Globus pallidus (tissue), 1 donor: ENCODE results near the gene CTR9.
A peak's percentile ranks its signal among the peaks of the same experiment; 100 is the strongest.

Experiments
- DNase-seq: peaks from one replicate; pipeline ENCODE4 v3.0.0-alpha.2; 2015; ENCODE audit warnings: low spot score

CTR9 gene

DNA sequence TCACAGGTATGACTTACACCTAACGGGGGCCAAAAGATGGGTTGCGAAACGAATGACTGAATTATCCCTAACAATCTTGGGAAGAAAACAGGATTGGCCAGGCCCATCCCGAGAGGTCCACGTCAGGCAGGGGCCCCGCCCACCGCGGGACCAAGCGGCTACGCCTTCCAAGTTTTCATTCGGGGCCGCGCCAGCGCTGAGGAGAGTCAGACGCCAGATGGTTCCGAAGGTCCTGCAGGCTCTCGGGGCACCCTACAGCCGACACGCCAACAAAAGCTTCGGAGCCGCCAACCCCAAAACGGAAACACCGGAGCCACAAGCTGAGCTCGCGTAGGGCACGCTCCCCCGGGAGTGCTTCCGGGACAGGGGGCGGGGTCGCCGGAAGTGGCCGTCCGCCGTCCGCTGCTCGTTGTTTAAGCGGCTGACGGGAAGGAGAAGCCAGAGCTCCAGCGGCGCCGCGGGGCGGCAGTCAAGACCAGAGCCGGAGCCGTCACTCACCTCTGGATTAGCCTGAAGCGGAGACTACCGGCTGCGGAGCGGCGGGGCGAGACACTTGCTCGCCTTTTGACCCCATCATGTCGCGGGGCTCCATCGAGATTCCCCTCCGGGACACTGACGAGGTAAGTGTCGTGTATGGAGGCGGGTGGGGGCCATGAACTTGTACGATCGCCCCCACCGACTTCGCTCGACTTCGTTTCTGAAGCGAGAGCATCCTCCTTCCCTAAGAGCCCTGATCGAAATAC, at the start of gene CTR9:
TSS of gene CTR9 (plus strand) at position 409 of the 743 bp plus-strand sequence. CDS start at position 576, 167 bp downstream.
- DNase-seq, result peak; percentile 88

DNA sequence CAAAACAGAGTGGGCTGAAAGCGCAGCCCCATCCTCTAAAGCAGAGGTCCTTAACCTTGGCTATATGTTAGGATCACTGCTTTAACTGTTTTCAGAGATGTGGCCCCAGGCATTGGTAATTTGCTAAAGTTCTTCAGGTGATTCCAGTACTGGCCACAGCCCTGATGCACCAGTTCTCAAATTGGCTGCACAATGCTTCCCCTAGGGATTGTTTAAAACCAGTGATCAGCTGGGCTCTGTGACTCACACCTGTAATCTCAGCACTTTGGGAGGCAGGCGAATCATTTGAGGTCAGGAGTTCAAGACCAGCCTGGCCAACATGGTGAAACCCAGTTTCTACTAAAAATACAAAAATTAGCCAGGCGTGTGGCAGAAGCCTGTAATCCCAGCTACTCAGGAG, 49.1 kb upstream of the CTR9 start:
- DNase-seq, result no peak

DNA sequence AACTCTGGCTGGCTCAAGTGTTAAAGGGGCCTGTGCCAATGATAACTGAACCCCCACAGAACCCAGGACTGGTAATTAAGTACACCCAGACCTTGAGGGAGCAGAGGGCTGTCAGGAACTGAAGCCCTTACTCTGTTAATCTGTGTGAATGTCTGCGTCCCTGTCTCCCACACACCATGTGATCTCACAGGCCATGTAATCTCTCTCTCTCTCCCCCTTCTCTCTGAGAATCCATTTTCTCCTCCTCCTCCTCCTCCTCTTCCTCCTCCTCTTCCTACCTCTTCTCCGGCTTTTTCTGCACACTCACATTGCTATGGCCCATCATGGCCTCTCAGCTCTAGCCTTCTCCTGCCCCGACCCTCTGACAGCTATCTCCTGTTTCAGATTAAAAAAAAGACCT, 42.9 kb upstream of the CTR9 start:
- no peak for DNase-seq

DNA sequence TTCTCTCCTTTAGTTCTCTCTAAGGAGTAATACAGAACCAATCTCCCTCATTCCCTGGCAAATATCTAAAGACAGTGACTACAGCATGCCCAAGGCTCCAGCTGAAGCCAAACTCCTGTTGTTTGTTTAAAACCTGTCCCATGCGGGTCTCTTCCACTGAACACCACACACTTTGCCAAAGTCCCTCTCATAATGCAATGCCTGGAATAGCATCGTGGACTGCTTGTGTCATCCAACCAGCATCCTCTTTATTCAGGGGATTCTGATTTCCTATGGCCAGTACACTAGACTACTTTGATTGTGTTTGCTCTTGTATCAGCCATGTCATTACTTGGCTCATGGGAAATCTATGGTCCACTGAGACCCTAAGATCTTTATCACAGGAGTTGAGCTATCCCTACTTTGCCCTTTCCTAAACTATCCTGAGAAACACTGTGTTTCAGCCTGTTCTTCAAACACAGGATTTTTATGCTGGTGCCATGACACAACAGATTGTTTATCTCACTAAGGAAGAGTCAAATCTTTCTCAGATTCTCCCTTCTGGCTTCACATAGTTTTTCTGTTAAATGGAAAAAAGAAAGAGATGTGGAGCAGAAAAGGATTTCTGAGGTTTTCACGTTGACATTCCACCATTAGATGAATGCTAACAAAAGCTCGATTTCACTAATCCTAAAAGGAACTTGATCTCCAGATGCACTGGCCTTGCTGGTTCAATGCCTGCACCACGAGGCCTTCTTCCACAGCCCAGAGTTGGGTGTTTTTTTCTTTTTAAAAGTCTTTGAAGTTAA, 41.6 kb upstream of the CTR9 start:
- no peak for DNase-seq

DNA sequence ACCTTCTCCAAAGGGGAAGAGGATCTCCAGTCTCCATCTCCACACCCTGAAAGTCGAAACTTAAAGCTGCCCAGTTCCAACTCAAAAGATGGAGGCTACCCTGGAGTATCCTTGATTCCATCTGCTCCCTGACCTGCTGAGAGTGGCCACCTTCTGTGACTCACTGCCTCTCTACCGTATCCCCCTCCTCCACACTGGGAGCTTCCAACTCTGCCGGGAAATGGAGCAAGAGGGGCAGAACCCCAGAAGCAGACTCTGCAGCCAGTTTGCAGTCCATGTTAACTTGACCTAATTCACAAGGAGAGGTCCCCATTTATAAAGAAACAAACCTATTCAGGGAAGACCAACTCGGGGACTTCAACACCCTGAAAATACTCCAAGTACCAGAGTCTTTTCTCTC, 35.5 kb upstream of the CTR9 start:
- DNase-seq, result peak; percentile 47

DNA sequence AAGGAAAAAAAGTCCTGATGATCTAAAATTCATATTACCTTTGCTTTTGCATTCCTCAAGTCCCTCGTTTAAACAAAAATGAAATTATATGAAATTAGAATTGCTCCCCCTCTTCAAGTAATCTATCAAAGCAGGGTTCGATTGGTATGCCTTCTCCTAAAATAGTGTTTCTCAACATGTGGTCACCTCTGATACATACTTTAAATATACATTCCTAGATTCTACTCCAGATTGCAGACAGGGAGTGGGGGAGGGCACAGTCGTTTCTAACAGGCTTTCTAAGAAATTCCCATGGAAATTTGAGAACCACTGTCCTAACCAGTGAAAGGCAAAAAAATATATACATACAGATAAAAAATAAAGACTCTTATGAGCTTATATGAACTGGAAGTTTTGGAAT, 34.9 kb upstream of the CTR9 start:
- DNase-seq, result no peak

DNA sequence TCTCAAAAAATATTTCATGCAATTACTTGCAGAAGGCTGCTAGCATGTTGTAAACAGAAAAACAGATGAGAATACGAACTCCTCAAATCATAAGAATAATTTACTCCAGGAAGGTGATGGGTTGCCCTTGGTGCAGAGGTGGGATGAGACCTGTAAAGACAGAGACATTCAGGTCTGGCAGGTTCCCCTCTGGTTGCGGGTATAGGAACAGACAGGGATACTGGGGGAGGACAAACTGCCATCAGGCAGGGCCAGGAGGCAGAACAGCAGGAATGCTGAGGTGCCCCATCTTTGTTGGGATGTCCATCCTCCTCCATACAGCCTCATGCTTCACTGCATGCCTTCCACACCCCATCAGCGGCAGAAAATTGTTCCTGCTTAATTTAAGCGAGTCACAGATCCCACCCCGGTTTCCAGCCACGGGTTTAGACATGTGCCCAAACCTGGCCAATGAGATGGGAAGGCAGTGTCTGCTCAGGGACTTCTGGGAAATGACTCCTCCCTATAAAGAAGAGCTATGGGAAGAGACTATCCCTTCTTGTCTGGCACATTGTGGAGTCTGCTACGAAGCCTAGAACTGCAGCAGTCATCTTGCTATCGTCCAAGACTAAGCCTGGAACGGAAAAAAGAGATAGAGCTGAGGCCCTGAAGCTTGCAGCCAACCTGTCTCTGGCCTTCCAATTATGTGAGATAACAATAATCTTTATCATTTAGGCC, 34.3 kb upstream of the CTR9 start:
- no peak for DNase-seq

DNA sequence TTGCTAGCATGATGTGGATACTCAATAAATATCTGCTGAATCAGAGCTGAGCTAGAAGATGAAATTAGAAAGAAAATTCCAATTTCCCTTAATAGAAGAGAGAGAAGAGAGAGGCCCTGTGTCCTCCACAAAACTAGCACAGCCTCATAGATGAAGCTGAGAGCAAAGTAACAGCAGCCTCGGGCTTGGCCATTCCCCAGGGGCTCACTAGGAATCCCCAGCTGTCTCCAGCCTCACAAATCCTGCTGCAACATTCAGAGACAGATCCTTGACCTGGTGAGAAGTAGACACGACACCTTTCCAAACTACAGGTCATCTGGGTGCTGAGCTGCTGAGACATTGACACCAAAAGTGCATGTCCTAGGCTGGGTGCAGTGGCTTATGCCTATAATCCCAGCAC, 31.4 kb upstream of the CTR9 start:
- DNase-seq, result no peak

DNA sequence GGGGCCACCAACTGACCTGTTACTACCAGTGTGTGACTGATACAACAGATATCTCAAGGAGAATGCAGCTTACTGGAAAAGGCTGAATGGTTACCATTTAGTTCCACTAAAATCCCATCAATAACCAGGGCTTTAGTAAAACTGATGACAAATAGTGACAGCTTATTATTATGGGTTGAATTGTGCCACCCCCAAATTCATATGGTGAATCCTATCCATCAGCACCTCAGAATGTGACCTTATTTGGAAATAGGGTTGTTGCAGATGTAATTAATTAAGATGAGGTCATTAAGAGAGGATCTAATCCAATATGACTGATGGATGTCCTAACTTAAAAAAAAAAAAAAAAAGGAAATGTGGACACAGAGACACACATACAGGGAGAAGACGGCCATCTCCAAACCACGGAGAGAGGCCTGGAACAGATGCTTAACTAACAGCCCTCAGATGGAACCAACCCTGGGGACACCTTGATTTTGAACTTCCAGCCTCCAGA, 30.1 kb upstream of the CTR9 start:
- DNase-seq, result no peak

DNA sequence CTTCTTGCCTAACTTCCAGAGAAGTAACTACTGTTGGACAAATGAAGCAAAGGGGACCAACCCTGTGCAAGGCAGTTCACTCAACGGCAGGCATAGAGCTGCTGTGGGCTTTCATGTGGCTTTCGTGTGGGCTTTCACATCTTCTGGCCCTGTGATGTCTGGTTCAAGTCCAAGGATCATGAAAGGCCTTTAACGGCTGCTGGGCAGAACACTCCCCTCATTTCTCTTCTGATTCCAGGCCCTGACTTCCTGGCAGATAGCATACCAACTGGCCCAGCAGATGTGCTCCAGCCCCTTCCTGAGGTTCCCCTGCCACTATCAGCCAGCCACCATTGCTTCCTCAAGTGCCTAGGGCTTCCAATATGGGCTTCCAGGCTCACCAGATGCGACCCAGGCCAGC, 28.7 kb upstream of the CTR9 start:
- DNase-seq, result no peak

DNA sequence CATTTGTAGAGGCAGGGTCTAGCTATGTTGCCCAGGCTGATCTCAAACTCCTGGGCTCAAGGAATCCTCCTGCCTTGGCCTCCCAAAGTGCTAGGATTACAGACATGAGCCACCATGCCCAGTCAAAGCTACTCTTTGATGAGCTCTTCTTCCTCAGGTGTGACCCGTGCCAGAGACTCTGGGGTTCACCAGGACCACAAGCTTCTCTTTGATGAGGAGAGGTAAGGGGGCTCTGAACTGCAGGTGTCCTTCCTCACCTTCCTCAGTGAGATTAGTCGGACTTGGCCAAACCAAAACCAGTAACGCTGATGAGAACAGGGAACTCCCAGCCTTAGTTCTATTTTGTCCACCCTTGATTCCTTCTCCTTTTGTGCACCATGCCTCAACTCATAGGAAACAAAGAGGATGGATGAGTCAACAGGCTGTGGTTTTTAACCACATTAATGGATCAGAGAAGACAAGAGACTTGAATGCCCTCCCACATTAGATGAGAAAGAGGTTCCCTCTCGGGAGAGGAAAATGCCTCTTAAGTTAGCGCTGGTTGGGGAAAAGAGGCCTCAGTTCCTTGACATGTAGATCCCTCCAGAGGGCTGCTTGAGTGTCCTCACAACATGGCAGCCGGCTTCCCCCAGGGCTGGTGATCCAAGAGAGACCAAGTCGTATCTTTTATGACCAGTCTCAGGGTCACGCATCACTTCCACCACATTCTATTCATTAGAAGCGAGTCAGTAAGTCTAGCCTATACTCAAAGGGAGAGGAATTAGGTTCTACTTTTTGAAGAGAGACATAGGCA, 25.7 kb upstream of the CTR9 start:
- DNase-seq, result no peak

DNA sequence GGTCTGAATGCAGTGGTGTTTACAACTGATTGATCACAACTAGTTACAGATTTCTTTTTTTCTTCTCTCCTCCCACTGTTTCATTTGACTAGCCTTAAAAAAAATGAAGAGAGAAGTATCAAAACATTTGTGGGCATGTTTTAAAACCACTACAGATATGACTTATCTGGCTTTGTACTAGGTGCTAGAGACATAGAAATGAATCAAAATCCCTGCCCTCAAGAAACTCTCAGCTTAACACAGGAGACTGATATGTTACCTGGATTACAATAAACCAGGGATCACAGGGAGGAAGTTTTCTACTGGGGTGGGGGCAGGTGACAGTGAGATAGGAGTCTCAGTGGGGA, 25.2 kb upstream of the CTR9 start:
- DNase-seq, result no peak

DNA sequence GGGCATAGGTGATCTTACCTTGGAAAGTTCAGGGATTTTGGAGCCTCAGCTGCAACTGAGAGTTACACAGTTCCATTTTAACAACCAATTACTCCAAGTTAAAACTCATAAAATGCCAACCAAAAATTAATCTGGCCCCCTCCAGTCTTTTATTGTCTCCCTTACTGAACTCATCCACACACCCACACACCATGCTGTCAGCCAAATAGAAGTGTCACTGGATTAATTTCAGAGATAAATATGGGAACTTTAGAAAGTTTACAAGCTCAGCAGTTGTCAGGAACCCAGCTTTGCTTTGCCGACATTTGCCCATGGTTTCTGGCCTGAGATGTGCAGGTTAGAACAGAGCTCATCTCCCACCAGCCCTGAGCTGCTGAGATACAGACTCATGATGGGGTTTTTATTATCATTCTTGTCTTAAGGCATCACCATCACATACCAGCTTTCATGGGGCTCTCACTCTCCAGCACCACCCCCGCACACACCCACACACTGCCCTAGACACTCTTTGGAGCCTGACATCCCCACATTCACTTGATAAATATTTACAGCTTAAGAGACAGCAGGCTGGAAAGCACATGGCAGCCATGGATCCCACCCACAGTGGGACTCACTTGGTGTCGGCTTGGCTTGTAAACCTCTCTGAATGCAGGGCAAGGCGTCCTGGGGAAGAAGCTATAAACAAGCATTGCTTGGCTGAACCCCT, 23.7 kb upstream of the CTR9 start:
- no peak for DNase-seq

DNA sequence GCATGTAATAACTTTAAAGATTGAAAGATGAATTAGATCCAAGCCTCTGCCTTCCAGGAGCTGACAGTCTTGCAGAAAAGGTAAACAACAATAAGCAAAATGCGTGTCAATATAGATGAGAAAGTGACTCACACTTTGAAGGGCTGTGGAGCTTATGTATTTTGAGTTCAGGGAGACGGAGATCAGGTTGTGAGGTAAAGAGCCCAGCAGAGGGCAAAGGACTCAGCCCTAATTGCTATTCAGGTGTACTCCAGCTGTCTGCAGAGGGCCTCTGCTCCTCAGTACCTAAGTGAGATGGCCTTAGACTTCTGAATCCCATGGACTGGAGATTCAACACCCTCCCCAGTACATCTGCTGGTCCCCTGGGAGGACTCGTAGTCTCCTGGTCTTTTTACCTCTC, 22.9 kb upstream of the CTR9 start:
- DNase-seq, result no peak

DNA sequence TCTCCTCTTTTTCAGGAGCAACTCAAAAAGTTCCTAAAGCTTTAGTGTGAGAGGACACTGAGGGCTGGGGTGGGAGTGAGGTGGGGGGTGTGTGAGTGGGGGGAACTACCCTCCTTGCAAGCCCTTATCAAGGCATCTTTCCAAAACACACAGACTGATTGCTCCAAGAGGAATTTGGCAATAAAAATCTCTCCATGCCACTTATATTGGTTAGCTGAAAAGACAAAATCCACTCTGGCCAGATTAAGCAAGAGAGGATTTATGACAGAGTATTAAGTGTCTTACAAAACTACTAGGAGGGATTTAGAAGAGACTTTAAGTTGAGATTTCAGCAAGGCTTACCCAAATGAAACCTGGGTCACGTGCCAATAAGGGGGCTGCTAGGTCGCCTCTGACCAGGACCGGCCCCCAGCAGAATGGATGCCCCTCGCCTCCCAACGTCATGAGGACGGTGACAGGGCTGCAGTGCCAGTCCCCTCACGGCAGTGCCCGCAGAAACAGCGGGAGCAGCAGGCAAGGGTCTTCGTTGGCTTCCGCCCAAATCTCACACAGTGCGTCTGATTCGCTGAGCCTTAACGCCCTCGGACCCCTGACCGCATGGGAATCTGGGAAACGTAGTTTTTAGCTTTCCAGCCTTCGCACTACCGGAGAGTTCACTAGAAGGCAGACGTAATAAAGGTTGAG, 22.1 kb upstream of the CTR9 start:
- no peak for DNase-seq

DNA sequence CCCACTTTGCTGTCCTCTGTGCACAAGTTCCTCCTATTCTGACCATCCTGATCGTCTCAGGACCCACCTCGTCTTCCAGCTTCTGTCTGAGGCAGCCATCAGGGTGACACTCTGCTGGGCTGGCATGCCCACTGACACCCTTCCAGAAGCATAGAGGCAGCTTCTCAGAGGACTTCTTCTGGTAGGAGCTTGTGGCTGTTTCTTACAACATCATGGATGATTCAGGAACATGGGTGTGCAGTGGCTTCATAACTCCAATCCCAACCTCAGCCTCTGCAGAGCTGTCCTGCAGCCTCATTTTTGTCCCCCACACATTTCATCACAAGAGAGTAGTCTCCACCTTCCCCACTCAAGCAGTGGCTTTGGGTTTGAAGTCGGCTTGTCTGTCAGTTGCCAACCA, 20.9 kb upstream of the CTR9 start:
- DNase-seq, result no peak

DNA sequence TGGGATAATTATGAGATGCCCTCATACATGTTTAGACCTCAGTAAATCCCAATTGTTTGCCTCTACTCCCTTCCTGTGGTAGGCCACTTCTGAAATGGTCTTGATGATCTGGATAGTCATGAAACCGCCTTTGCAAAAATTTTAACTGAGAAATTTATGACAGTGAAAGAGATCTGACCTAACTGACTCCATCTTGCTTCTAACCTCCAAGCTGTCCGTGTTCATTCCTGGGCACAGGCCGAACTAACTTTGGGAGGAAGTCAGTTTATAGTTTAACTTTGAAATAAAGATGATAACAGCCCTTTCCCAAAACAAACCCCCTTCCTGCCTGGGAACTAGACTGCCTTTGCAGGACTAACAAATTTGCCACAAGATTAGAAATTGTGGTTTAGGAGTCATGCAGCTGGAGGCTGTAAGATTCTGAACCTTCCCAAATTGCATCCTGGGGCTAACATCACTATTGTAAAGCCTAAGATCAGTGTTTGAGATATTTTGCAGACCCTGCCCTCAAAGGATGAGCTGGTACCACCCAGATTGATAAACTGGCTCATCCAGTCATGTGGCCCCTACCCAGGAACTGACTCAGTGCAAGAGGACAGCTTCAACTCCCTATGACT, 19.9 kb upstream of the CTR9 start:
- no peak for DNase-seq

DNA sequence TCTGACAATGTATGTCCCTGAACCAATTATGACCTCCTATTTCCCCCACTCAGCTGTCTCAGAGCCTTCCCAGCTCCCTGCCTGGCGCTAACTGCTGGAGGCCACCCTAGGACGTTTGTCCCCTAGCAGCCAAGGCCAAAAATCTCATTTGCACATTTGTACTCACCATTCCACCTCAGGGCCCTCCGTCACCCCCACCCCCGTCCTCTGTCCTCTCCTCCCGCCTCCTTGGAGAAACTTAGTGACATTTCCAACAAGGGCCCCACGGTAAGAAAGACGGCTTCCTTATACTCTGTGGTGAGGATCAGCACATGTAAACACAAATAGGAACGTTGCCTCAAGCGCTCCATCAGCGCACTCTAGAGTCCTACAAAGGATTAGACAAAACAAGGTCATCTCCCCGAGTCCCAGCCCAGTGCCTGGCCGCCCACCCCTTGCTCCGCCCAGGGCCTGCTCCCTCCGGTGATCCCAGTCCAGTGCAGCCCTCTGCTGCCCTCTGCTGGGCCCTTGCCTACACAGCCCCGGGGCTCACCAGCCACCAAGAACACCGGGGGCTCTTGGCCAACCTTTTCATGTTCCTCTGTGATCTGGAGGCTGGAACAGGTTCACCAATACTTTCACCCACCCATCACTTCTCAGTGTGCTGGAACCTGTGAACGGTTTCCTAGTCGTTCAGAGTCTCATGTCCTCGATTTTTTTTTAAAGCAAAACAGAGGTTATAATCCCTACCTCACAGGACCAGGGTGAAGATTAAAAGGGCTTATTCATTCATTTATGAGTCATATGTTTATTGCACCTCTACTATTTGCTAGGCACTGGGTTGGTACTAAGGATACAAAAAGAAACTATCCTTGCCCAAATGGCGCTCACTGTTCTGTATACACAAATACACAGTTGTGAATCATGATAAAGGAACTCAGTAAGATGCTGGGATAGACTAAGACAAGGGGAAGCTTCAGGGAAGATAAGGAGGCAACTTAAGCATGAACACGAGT, 15.3 kb upstream of the CTR9 start:
- DNase-seq, result peak; percentile 91
